GM12878 (cell line): ENCODE data around the gene ARHGEF37. TPM values are rescaled to one million over a fixed set of nuclear protein-coding genes. Genes with fewer than 3 reads are reported as not detected.

Source experiments
- ATAC-seq: fragments of 200-7000 bp; cut with Tn5 transposase; 3 replicates; pipeline ENCODE4 v1.9.1; 2020; ENCODE audit warnings: mild to moderate bottlenecking, moderate library complexity
- BruUV-seq: library from RNA; stranded (reverse); fragments of 400-500 nt; replicated peaks from 2 replicates; lab custom pipeline; 2021; lab: Mats Ljungman, UMichigan
- CTCF ChIA-PET: fragments of 300-600 bp; sonication (Branson Sonifier 250); formaldehyde crosslinking; extraction: SDS; loops from one replicate; lab custom pipeline; 2021; ENCODE audit warnings: inconsistent platforms; lab: Yijun Ruan, JAX
- POLR2A ChIA-PET: fragments of 350-600 bp; formaldehyde crosslinking; extraction: SDS; loops from one replicate; lab custom pipeline; 2021; ENCODE audit warnings: inconsistent platforms; lab: Charles Lee
- RAD21 ChIA-PET: fragments of 300-600 bp; sonication (Branson Sonifier 250); formaldehyde crosslinking; loops from one replicate; lab custom pipeline; 2023; ENCODE audit warnings: antibody characterized with exemption; ENCODE audit not compliant: unreplicated experiment; lab: Charles Lee
- SMC1A ChIA-PET: fragments of 300-600 bp; sonication (Branson Sonifier 250); formaldehyde crosslinking; loops from one replicate; lab custom pipeline; 2023; ENCODE audit not compliant: unreplicated experiment, uncharacterized antibody; lab: Charles Lee
- DNase-seq: peaks from one replicate; pipeline ENCODE4 v3.0.0-alpha.2; 2011; ENCODE audit warnings: low read depth, low spot score
- FAIRE-seq: peaks from 3 replicates; lab custom pipeline; 2011; peaks lifted over from hg19 to GRCh38; lab: Jason Lieb, UNC
- H2AFZ ChIP-seq: 2 replicates; pipeline ENCODE4 v1.6.0; 2011; ENCODE audit warnings: low read depth, low read length, control low read depth; ENCODE audit not compliant: control insufficient read depth
- H3K27ac ChIP-seq: 2 replicates; pipeline ENCODE4 v1.5.1; 2011; ENCODE audit warnings: control low read depth; ENCODE audit not compliant: control insufficient read depth, insufficient read depth
- H3K27me3 ChIP-seq, 2 experiments: replicated peaks in 1 of 2; 2 replicates each; pipeline versions ENCODE4 v1.6.0 to v1.6.1; 2011; ENCODE audit warnings: low read length in 1 of 2; ENCODE audit not compliant: control insufficient read depth in 2 of 2, insufficient read depth in 2 of 2
- H3K36me3 ChIP-seq, 2 experiments: 2 replicates each; pipeline ENCODE4 v1.5.1; 2011; ENCODE audit warnings: low read length in 1 of 2; ENCODE audit not compliant: control insufficient read depth in 2 of 2, insufficient read depth in 2 of 2
- H3K4me1 ChIP-seq: 2 replicates; pipeline ENCODE4 v1.6.1; 2011; ENCODE audit warnings: mild to moderate bottlenecking, low read length, moderate library complexity, mixed read lengths; ENCODE audit not compliant: control insufficient read depth, insufficient read depth
- H3K4me2 ChIP-seq: 2 replicates; pipeline ENCODE4 v1.6.0; 2011; ENCODE audit warnings: control low read depth; ENCODE audit not compliant: control insufficient read depth, insufficient read depth
- H3K4me3 ChIP-seq: fragments of 200-600 bp; sonication (generic); 2 replicates; pipeline ENCODE4 v1.5.1; 2016
- H3K79me2 ChIP-seq: 2 replicates; pipeline ENCODE4 v1.6.0; 2011; ENCODE audit warnings: low read length; ENCODE audit not compliant: control insufficient read depth, insufficient read depth
- H3K9ac ChIP-seq: 2 replicates; pipeline ENCODE4 v1.8.0; 2011; ENCODE audit warnings: low read length, control low read depth, mixed read lengths; ENCODE audit not compliant: control insufficient read depth, insufficient read depth
- H3K9me3 ChIP-seq: replicated peaks from 3 replicates; pipeline ENCODE4 v1.5.1; 2011; ENCODE audit warnings: mild to moderate bottlenecking, low read length; ENCODE audit not compliant: control insufficient read depth, insufficient read depth
- H4K20me1 ChIP-seq: 2 replicates; pipeline ENCODE4 v1.6.0; 2011; ENCODE audit not compliant: control insufficient read depth, insufficient read depth
- ASH2L ChIP-seq: fragments of 300-600, 200-600 bp; sonication (generic); IDR thresholded peaks from 2 replicates; pipeline ENCODE4 v1.6.1; 2017; ENCODE audit warnings: low read depth, mild to moderate bottlenecking, borderline replicate concordance
- CHD1 ChIP-seq: IDR thresholded peaks from 2 replicates; pipeline ENCODE4 v1.6.1; 2012; ENCODE audit warnings: low read depth, low read length, improper control_type of control experiment
- POLR2AphosphoS2 ChIP-seq: IDR thresholded peaks from 2 replicates; pipeline ENCODE4 v1.6.1; 2011; ENCODE audit warnings: low read depth, mild to moderate bottlenecking, low read length, improper control_type of control experiment, moderate library complexity
- SMARCA5 ChIP-seq: fragments of 450-650 bp; IDR thresholded peaks from 2 replicates; pipeline ENCODE4 v1.6.1; 2017; ENCODE audit warnings: mild to moderate bottlenecking
- SUPT20H ChIP-seq: IDR thresholded peaks from 2 replicates; pipeline ENCODE4 v1.6.1; 2011; ENCODE audit warnings: low read depth, mild to moderate bottlenecking, low read length, moderate library complexity, borderline replicate concordance; ENCODE audit not compliant: control insufficient read depth
- SUZ12 ChIP-seq: fragments of 200-600 bp; sonication (generic); IDR thresholded peaks from one replicate; pipeline ENCODE4 v1.6.1; 2018; ENCODE audit warnings: antibody characterized with exemption, mild to moderate bottlenecking; ENCODE audit not compliant: unreplicated experiment
- TCF12 ChIP-seq: IDR thresholded peaks from 2 replicates; pipeline ENCODE4 v1.6.1; 2011; ENCODE audit warnings: low read depth, mild to moderate bottlenecking, low read length
- WRNIP1 ChIP-seq: IDR thresholded peaks from 2 replicates; pipeline ENCODE4 v1.6.1; 2011; ENCODE audit warnings: low read depth, low read length, improper control_type of control experiment, borderline replicate concordance
- YY1 ChIP-seq: IDR thresholded peaks from 2 replicates; pipeline ENCODE4 v1.6.1; 2011; ENCODE audit warnings: low read depth, mild to moderate bottlenecking, low read length
- WGBS: methylation state at CpG from one replicate; pipeline ENCODE4 v1.1.6; 2016; ENCODE audit warnings: low lambda C conversion rate; ENCODE audit not compliant: insufficient replicate concordance, insufficient coverage; ENCODE audit errors: missing lambda C conversion rate; 5-methylcytosine and 5-hydroxymethylcytosine counted together
- in situ Hi-C: fragments of 300-500 bp; cut with MboI; formaldehyde crosslinking; loops from 9 replicates; pipeline ENCODE4 v1.14.3; 2018; ENCODE audit warnings: mixed read lengths
- intact Hi-C: fragments of 100-400 bp; cut with micrococcal nuclease; formaldehyde crosslinking; loops from one replicate; pipeline ENCODE4 v1.14.2; 2022; ENCODE audit not compliant: unreplicated experiment
- polyA plus RNA-seq, 11 experiments: library from polyadenylated mRNA; depleted of rRNA in 4 of 11; unstranded in 6 of 11; stranded (reverse) in 5 of 11; fragments of >200 nt; fragmentation: Nextera tagmentation in 4 of 11; fragmentation: Illumina TruSeq in 1 of 11; extraction: Ambion mirVana in 4 of 11; extraction: Trizol in 1 of 11; gene quantifications; 1 replicate in 1 of 11; 2 replicates in 10 of 11; pipeline versions ENCODE4 v1.2.1 to v1.2.3, GENCODE V29; 2011 to 2016; ENCODE audit warnings: inconsistent platforms in 2 of 11, missing spikeins in 2 of 11, low read depth in 1 of 11
- total RNA-seq, 4 experiments: library from RNA; depleted of rRNA in 3 of 4; stranded (reverse); fragments of >200 nt in 3 of 4; fragmentation: Illumina TruSeq in 1 of 4; extraction: Trizol in 1 of 4; gene quantifications; 2 replicates each; pipeline versions ENCODE4 v1.2.1 to v1.2.3, GENCODE V29; 2013 to 2021
- TF ChIP-seq, protein P1 (sequence below): fragments of 450-650 bp; IDR thresholded peaks from 2 replicates; pipeline ENCODE4 v1.6.1; 2016; ENCODE audit warnings: mild to moderate bottlenecking
- TF ChIP-seq, protein P2 (sequence below): fragments of 450-650 bp; conservative IDR thresholded peaks from 2 replicates; pipeline ENCODE4 v1.6.1; 2017; ENCODE audit warnings: mild to moderate bottlenecking, moderate library complexity

ARHGEF37 gene
- total and polyA plus RNA-seq, 10 of the 15 experiments (the other 5 are each of a cell fraction or from before 2014, with no cell fraction given) = 0.16 to 1.1 (median 0.63) TPM

DNA sequence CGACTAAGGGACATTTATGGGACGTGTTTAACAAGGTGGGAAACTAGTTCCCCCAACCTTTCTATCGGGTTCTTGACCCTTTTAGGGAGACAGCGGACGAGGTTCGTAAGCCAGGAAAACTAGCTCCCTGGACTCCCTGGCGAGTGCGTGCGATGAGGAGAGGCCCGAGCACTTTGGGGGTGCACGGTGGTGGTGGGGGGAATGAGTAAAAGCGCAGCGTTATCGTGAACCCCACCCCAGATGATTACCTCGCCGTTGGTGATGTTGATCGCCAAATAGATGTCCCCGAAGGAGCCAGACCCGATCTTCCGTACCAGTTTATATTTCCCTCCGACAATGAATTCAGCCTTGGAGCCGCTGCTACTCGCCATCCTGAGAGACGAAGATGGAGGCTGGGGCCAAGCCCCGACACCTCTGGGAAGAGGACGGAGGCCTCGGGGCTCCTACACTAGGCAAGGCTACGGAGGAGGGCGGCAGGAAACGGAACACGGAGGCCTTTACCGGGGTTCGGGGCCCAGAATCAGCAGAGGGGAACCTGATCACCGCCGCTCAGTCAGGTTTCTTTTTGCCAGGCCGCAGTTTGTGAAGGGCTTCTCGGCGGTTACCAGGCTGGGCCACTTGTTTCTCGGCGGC is 30.6 kb upstream of the ARHGEF37 start:
- 1% methylated on average over 40 of the region's 40 CpGs for WGBS
- ChIA-PET POLR2A (interaction anchor here (0.6 to 3.5 kb wide), 15 partner anchors 11 to 291 kb away, joined by 3 to 22 read pairs (median 3); partner anchors contain the start of genes GRPEL2 and PCYOX1L), CTCF (interaction anchor here (0.6 to 5.4 kb wide), 14 partner anchors 8 to 204 kb away, joined by 3 to 39 read pairs (median 5); no protein-coding TSS in a partner anchor), SMC1A (interaction anchor here (1.0 to 2.2 kb wide), 15 partner anchors 9 to 450 kb away, joined by 3 to 11 read pairs (median 5); partner anchors contain the start of genes HMGXB3 and TIGD6), RAD21 (interaction anchor here (0.8 to 2.1 kb wide), 13 partner anchors 9 to 206 kb away, joined by 3 to 20 read pairs (median 4); partner anchors contain the start of genes GRPEL2 and IL17B)
- DNase-seq (no peak), FAIRE-seq (no peak), ATAC-seq (peak; percentile 29)
- Histone ChIP-seq H3K36me3 (peaks cover under 1 to 5% of the 10 kb centered on the region in 2 experiments; a peak in 2 of 4 replicates), H2AFZ (peak overlapping the region; percentile 78), H3K9me3 (no peaks in the 10 kb centered on the region), H4K20me1 (no peaks in the 10 kb centered on the region), H3K27me3 (no peaks in the 10 kb centered on the region), H3K4me2 (peak overlapping the region; percentile 26), H3K79me2 (peaks cover 62% of the 10 kb centered on the region), H3K4me3 (peak overlapping the region; percentile 82), H3K27ac (peak overlapping the region; percentile 100), H3K9ac (peak overlapping the region; percentile 100), H3K4me1 (no peaks in the 10 kb centered on the region; the same call in 1 of the 2 replicates)
- intact Hi-C loops = loop anchor here (1.0 to 2.0 kb wide), 2 partner anchors 68 to 206 kb away; partner anchors contain the start of gene GRPEL2
- in situ Hi-C loops = loop anchor here (5.0 kb wide), 1 partner anchor 178 kb away; no protein-coding TSS in a partner anchor
- no TSS peak for BruUV-seq
- TF ChIP-seq POLR2AphosphoS2 (0 out of 2 replicates have a peak, but pooled peaks have one; percentile 5), SUPT20H (no peak), SMARCA5 (0 out of 2 replicates have a peak, but pooled peaks have one; percentile 33), ASH2L (peak; percentile 14; the same call in 1 of the 2 replicates), SUZ12 (no peak), CHD1 (peak; percentile 80; the same call in 1 of the 2 replicates), WRNIP1 (peak; percentile 89; the same call in 1 of the 2 replicates), YY1 (no peak), TCF12 (0 out of 2 replicates have a peak, but pooled peaks have one; percentile 14)
- TF ChIP-seq, protein P1, sequence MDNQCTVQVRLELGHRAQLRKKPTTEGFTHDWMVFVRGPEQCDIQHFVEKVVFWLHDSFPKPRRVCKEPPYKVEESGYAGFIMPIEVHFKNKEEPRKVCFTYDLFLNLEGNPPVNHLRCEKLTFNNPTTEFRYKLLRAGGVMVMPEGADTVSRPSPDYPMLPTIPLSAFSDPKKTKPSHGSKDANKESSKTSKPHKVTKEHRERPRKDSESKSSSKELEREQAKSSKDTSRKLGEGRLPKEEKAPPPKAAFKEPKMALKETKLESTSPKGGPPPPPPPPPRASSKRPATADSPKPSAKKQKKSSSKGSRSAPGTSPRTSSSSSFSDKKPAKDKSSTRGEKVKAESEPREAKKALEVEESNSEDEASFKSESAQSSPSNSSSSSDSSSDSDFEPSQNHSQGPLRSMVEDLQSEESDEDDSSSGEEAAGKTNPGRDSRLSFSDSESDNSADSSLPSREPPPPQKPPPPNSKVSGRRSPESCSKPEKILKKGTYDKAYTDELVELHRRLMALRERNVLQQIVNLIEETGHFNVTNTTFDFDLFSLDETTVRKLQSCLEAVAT = peak; percentile 58
- TF ChIP-seq, protein P2, sequence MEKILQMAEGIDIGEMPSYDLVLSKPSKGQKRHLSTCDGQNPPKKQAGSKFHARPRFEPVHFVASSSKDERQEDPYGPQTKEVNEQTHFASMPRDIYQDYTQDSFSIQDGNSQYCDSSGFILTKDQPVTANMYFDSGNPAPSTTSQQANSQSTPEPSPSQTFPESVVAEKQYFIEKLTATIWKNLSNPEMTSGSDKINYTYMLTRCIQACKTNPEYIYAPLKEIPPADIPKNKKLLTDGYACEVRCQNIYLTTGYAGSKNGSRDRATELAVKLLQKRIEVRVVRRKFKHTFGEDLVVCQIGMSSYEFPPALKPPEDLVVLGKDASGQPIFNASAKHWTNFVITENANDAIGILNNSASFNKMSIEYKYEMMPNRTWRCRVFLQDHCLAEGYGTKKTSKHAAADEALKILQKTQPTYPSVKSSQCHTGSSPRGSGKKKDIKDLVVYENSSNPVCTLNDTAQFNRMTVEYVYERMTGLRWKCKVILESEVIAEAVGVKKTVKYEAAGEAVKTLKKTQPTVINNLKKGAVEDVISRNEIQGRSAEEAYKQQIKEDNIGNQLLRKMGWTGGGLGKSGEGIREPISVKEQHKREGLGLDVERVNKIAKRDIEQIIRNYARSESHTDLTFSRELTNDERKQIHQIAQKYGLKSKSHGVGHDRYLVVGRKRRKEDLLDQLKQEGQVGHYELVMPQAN = 0 out of 2 replicates have a peak, but pooled peaks have one; percentile 20
